Measurements from ENCODE around the gene TSPAN10. TPM values are rescaled to one million over a fixed set of nuclear protein-coding genes. Genes with fewer than 3 reads are reported as not detected.

Gene TSPAN10
- total RNA-seq, 1 donor from 2014 or later: 1.1 TPM

- intact Hi-C loops (cut with DNase I): no loop called here
- Histone ChIP-seq H3K9me3 (no peaks in the 10 kb centered on the region), H3K27me3 (ENCODE audit: low read depth) (no peaks in the 10 kb centered on the region), H3K36me3 (peaks cover 96% of the 10 kb centered on the region), H3K27ac (no peak overlapping the region), H3K4me1 (peaks cover 5% of the 10 kb centered on the region), H3K4me3 (no peak overlapping the region)
- no peak for TF ChIP-seq CTCF (IDR thresholded peaks at IDR 0.05)
- ATAC-seq (no peak), DNase-seq (no peak)
These were observed 58.8 kb downstream of the TSPAN10 start for GRCh38 chr17:81695801-81696200.

GRCh38 chr17:81696218-81696941 is 59.4 kb downstream of the TSPAN10 start:
- no peak for TF ChIP-seq CTCF (IDR thresholded peaks at IDR 0.05)
- no peak overlapping the region for H3K4me3 ChIP-seq
- no peak for ATAC-seq
- no peak overlapping the region for H3K27ac ChIP-seq
- intact Hi-C loops (cut with DNase I): no loop called here
- H3K36me3 ChIP-seq: peaks cover 96% of the 10 kb centered on the region
- H3K4me1 ChIP-seq: peaks cover 11% of the 10 kb centered on the region
- no peak for DNase-seq
- H3K27me3 ChIP-seq (ENCODE audit: low read depth): no peaks in the 10 kb centered on the region
- no peaks in the 10 kb centered on the region for H3K9me3 ChIP-seq

GRCh38 chr17:81697261-81698044 is 60.5 kb downstream of the TSPAN10 start:
- Histone ChIP-seq H3K4me1 (peaks cover 21% of the 10 kb centered on the region), H3K27me3 (ENCODE audit: low read depth) (no peaks in the 10 kb centered on the region), H3K27ac (no peak overlapping the region), H3K9me3 (no peaks in the 10 kb centered on the region), H3K4me3 (no peak overlapping the region), H3K36me3 (peaks cover 92% of the 10 kb centered on the region)
- DNase-seq: no peak
- intact Hi-C loops (cut with DNase I): no loop called here
- no peak for TF ChIP-seq CTCF (IDR thresholded peaks at IDR 0.05)
- no peak for ATAC-seq

Small RNA genes within 50 kb of the gene (microRNA-seq; reads per million reads assigned to microRNA genes)
- not detected for gene MIR6786 (ENCODE audit: borderline number of aligned reads)

Other genes starting within 250 kb of the TSPAN10 start
- 19.9 TPM for gene BAHCC1, start 241.7 kb upstream of the TSPAN10 start, total RNA-seq
- gene ACTG1, start 124.4 kb upstream of the TSPAN10 start, total RNA-seq: 1,821 TPM
- 3.3 TPM for gene FSCN2, start 108.8 kb upstream of the TSPAN10 start, total RNA-seq
- 26.0 TPM for gene FAAP100, start 84.8 kb upstream of the TSPAN10 start, total RNA-seq
- 69.6 TPM for gene NPLOC4, start 84 bp upstream of the TSPAN10 start, total RNA-seq
- 2.0 TPM for gene PDE6G, start 19.3 kb downstream of the TSPAN10 start, total RNA-seq
- gene OXLD1, start 29.4 kb downstream of the TSPAN10 start, total RNA-seq: 29.7 TPM
- gene CCDC137, start 29.5 kb downstream of the TSPAN10 start, total RNA-seq: 12.8 TPM
- gene ARL16, start 46.6 kb downstream of the TSPAN10 start, total RNA-seq: 19.0 TPM
- 92.0 TPM for gene HGS, start 46.8 kb downstream of the TSPAN10 start, total RNA-seq
- 35.0 TPM for gene MRPL12, start 66.2 kb downstream of the TSPAN10 start, total RNA-seq
- 7.3 TPM for gene SLC25A10, start 75.1 kb downstream of the TSPAN10 start, total RNA-seq
- gene GCGR, start 167.0 kb downstream of the TSPAN10 start, total RNA-seq: not detected
- gene MCRIP1, start 196.1 kb downstream of the TSPAN10 start, total RNA-seq: 69.2 TPM
- gene PPP1R27, start 197.9 kb downstream of the TSPAN10 start, total RNA-seq: not detected
- 432 TPM for gene P4HB, start 223.3 kb downstream of the TSPAN10 start, total RNA-seq
- gene ARHGDIA, start 234.1 kb downstream of the TSPAN10 start, total RNA-seq: 331 TPM